ENCODE data around the gene SEBOX. TPM values are rescaled to one million over a fixed set of nuclear protein-coding genes. Genes with fewer than 3 reads are reported as not detected.

SEBOX gene
- total RNA-seq, 1 donor from 2014 or later, result not detected

GRCh38 chr17:28397687-28398279 is 32.8 kb upstream of the SEBOX start:
- peaks cover 17% of the 10 kb centered on the region for H3K36me3 Mint-ChIP-seq (ENCODE audit: low read depth, unreplicated experiment)
- Histone ChIP-seq H3K36me3 (ENCODE audit: insufficient read depth, low read length) (no peaks in the 10 kb centered on the region), H4K20me1 (ENCODE audit: insufficient read depth, low read length) (peaks cover 6% of the 10 kb centered on the region), H3K9me3 (ENCODE audit: insufficient read depth, low read depth, low read length) (no peaks in the 10 kb centered on the region), H3K79me2 (ENCODE audit: insufficient read depth, low read length) (no peaks in the 10 kb centered on the region), H3K4me3 (ENCODE audit: insufficient read depth, low read depth, low read length) (no peak overlapping the region), H3K9ac (ENCODE audit: low read length) (no peak overlapping the region), H3K27me3 (ENCODE audit: insufficient read depth, low read length) (no peaks in the 10 kb centered on the region), H2AFZ (ENCODE audit: low read depth, low read length) (no peak overlapping the region), H3K4me2 (ENCODE audit: low read length) (no peak overlapping the region), H3K27ac (ENCODE audit: low read depth, low read length) (no peak overlapping the region), H3K4me1 (ENCODE audit: insufficient read depth, low read length) (peaks cover 9% of the 10 kb centered on the region)
- no peak for TF ChIP-seq CTCF (IDR thresholded peaks at IDR 0.05; ENCODE audit: insufficient read depth, low read depth, low read length)
- H3K4me1 Mint-ChIP-seq (ENCODE audit: low read depth, unreplicated experiment), result peaks cover 25% of the 10 kb centered on the region
- FAIRE-seq (no peak), DNase-seq (ENCODE audit: low read depth) (no peak)
- H3K9me3 Mint-ChIP-seq (ENCODE audit: unreplicated experiment), result no peaks in the 10 kb centered on the region
- H3K27me3 Mint-ChIP-seq (ENCODE audit: low read depth, unreplicated experiment), result peaks cover 4% of the 10 kb centered on the region
- no peak overlapping the region for H3K27ac Mint-ChIP-seq (ENCODE audit: unreplicated experiment)
- H3K4me3 Mint-ChIP-seq (ENCODE audit: unreplicated experiment), result no peak overlapping the region

GRCh38 chr17:28397275-28397674 is 32.3 kb upstream of the SEBOX start:
- Histone ChIP-seq H3K9ac (ENCODE audit: low read length) (no peak overlapping the region), H2AFZ (ENCODE audit: low read depth, low read length) (no peak overlapping the region), H3K9me3 (ENCODE audit: insufficient read depth, low read depth, low read length) (no peaks in the 10 kb centered on the region), H3K4me2 (ENCODE audit: low read length) (no peak overlapping the region), H4K20me1 (ENCODE audit: insufficient read depth, low read length) (peaks cover 6% of the 10 kb centered on the region), H3K4me3 (ENCODE audit: insufficient read depth, low read depth, low read length) (no peak overlapping the region), H3K36me3 (ENCODE audit: insufficient read depth, low read length) (no peaks in the 10 kb centered on the region), H3K27ac (ENCODE audit: low read depth, low read length) (no peak overlapping the region), H3K27me3 (ENCODE audit: insufficient read depth, low read length) (no peaks in the 10 kb centered on the region), H3K79me2 (ENCODE audit: insufficient read depth, low read length) (no peaks in the 10 kb centered on the region), H3K4me1 (ENCODE audit: insufficient read depth, low read length) (peaks cover 9% of the 10 kb centered on the region)
- peaks cover 18% of the 10 kb centered on the region for H3K36me3 Mint-ChIP-seq (ENCODE audit: low read depth, unreplicated experiment)
- H3K4me3 Mint-ChIP-seq (ENCODE audit: unreplicated experiment), result no peak overlapping the region
- H3K27ac Mint-ChIP-seq (ENCODE audit: unreplicated experiment), result no peak overlapping the region
- peaks cover 3% of the 10 kb centered on the region for H3K27me3 Mint-ChIP-seq (ENCODE audit: low read depth, unreplicated experiment)
- peaks cover 25% of the 10 kb centered on the region for H3K4me1 Mint-ChIP-seq (ENCODE audit: low read depth, unreplicated experiment)
- TF ChIP-seq EZH2 (IDR thresholded peaks at IDR 0.05; ENCODE audit: insufficient read depth, low read length), result no peak
- TF ChIP-seq CTCF (IDR thresholded peaks at IDR 0.05; ENCODE audit: insufficient read depth, low read depth, low read length), result no peak
- DNase-seq (ENCODE audit: low read depth) (no peak), FAIRE-seq (no peak)
- no peaks in the 10 kb centered on the region for H3K9me3 Mint-ChIP-seq (ENCODE audit: unreplicated experiment)

GRCh38 chr17:28396635-28397239 is 31.7 kb upstream of the SEBOX start:
- H3K27me3 ChIP-seq (ENCODE audit: insufficient read depth, low read length), result no peaks in the 10 kb centered on the region
- no peak overlapping the region for H3K9ac ChIP-seq (ENCODE audit: low read length)
- H3K4me1 Mint-ChIP-seq (ENCODE audit: low read depth, unreplicated experiment), result peaks cover 25% of the 10 kb centered on the region
- peaks cover 3% of the 10 kb centered on the region for H3K27me3 Mint-ChIP-seq (ENCODE audit: low read depth, unreplicated experiment)
- no peaks in the 10 kb centered on the region for H3K9me3 ChIP-seq (ENCODE audit: insufficient read depth, low read depth, low read length)
- no peak overlapping the region for H3K4me2 ChIP-seq (ENCODE audit: low read length)
- H2AFZ ChIP-seq (ENCODE audit: low read depth, low read length), result no peak overlapping the region
- H3K27ac Mint-ChIP-seq (ENCODE audit: unreplicated experiment), result no peak overlapping the region
- H3K4me3 Mint-ChIP-seq (ENCODE audit: unreplicated experiment), result no peak overlapping the region
- no peaks in the 10 kb centered on the region for H3K9me3 Mint-ChIP-seq (ENCODE audit: unreplicated experiment)
- peaks cover 9% of the 10 kb centered on the region for H3K4me1 ChIP-seq (ENCODE audit: insufficient read depth, low read length)
- no peak overlapping the region for H3K4me3 ChIP-seq (ENCODE audit: insufficient read depth, low read depth, low read length)
- peaks cover 18% of the 10 kb centered on the region for H3K36me3 Mint-ChIP-seq (ENCODE audit: low read depth, unreplicated experiment)
- peaks cover 6% of the 10 kb centered on the region for H4K20me1 ChIP-seq (ENCODE audit: insufficient read depth, low read length)
- FAIRE-seq (no peak), DNase-seq (ENCODE audit: low read depth) (no peak)
- H3K36me3 ChIP-seq (ENCODE audit: insufficient read depth, low read length), result no peaks in the 10 kb centered on the region
- TF ChIP-seq CTCF (IDR thresholded peaks at IDR 0.05; ENCODE audit: insufficient read depth, low read depth, low read length), result no peak
- no peak for TF ChIP-seq EZH2 (IDR thresholded peaks at IDR 0.05; ENCODE audit: insufficient read depth, low read length)
- no peaks in the 10 kb centered on the region for H3K79me2 ChIP-seq (ENCODE audit: insufficient read depth, low read length)
- H3K27ac ChIP-seq (ENCODE audit: low read depth, low read length), result no peak overlapping the region

All from astrocyte (in vitro differentiated cells and primary cell).